Nephron (organoid): ENCODE measurements around the gene SIGLEC6.
"Not testable (repeated sequence)": the region's sequence is repeated elsewhere in the genome, so short reads cannot be mapped to it uniquely, and the experiment has no call there.

Experiments
- H3K27ac Mint-ChIP-seq, 3 experiments: 2 replicates each; pipeline ENCODE4 v1.8.0; 2020; ENCODE audit warnings: mixed read lengths in 3 of 3, mild to moderate bottlenecking in 2 of 3, moderate library complexity in 1 of 3
- H3K27me3 Mint-ChIP-seq: 2 replicates; pipeline ENCODE4 v1.8.0; 2021; ENCODE audit warnings: low read depth, mild to moderate bottlenecking, moderate library complexity, mixed read lengths
- H3K36me3 Mint-ChIP-seq: 2 replicates; pipeline ENCODE4 v1.8.0; 2020; ENCODE audit warnings: low read depth, mixed read lengths
- H3K4me1 Mint-ChIP-seq: 2 replicates; pipeline ENCODE4 v1.8.0; 2020; ENCODE audit warnings: mixed read lengths
- H3K4me3 Mint-ChIP-seq, 3 experiments: 2 replicates each; pipeline ENCODE4 v1.8.0; 2020; ENCODE audit warnings: mild to moderate bottlenecking in 3 of 3, mixed read lengths in 3 of 3, moderate library complexity in 2 of 3
- H3K9me3 Mint-ChIP-seq: 2 replicates; pipeline ENCODE4 v1.8.0; 2020; ENCODE audit warnings: mixed read lengths
- CTCF ChIP-seq, 3 experiments: fragments of 200-600 bp; sonication (generic); IDR thresholded peaks; one replicate each; pipeline ENCODE4 v1.5.0; 2021; ENCODE audit warnings: antibody characterized with exemption in 3 of 3; ENCODE audit not compliant: unreplicated experiment in 3 of 3

SIGLEC6 gene

GRCh38 chr19:51507640-51508058, 23.8 kb downstream of the SIGLEC6 start:
- Mint-ChIP-seq H3K4me1 (no peaks in the 10 kb centered on the region), H3K9me3 (peaks cover 7% of the 10 kb centered on the region)
- TF ChIP-seq CTCF (IDR thresholded peaks at IDR 0.05; ENCODE audit: unreplicated experiment in 3 of 3): no peak

GRCh38 chr19:51507192-51507591, 24.3 kb downstream of the SIGLEC6 start:
- Mint-ChIP-seq H3K27ac (no peak overlapping the region), H3K27me3 (peaks cover 6% of the 10 kb centered on the region), H3K36me3 (no peaks in the 10 kb centered on the region), H3K4me3 (no peak overlapping the region), H3K9me3 (peaks cover 8% of the 10 kb centered on the region), H3K4me1 (no peaks in the 10 kb centered on the region)
- no peak for TF ChIP-seq CTCF (IDR thresholded peaks at IDR 0.05; ENCODE audit: unreplicated experiment in 3 of 3)

More at GRCh38 chr19:51507640-51508058, 23.8 kb downstream of the SIGLEC6 start:
- H3K4me3 Mint-ChIP-seq: no peak overlapping the region
- H3K27me3 Mint-ChIP-seq: peaks cover 6% of the 10 kb centered on the region
- H3K27ac Mint-ChIP-seq: no peak overlapping the region
- no peaks in the 10 kb centered on the region for H3K36me3 Mint-ChIP-seq

GRCh38 chr19:51505904-51506303, 25.6 kb downstream of the SIGLEC6 start:
- Mint-ChIP-seq H3K4me3 (no peak overlapping the region), H3K9me3 (peaks cover 14% of the 10 kb centered on the region), H3K27me3 (peaks cover 6% of the 10 kb centered on the region), H3K27ac (no peak overlapping the region), H3K36me3 (no peaks in the 10 kb centered on the region), H3K4me1 (no peaks in the 10 kb centered on the region)
- no peak for TF ChIP-seq CTCF (IDR thresholded peaks at IDR 0.05; ENCODE audit: unreplicated experiment in 3 of 3)

GRCh38 chr19:51503896-51504295, 27.6 kb downstream of the SIGLEC6 start:
- H3K36me3 Mint-ChIP-seq: no peaks in the 10 kb centered on the region
- H3K9me3 Mint-ChIP-seq: peaks cover 11% of the 10 kb centered on the region
- no peak for TF ChIP-seq CTCF (IDR thresholded peaks at IDR 0.05; ENCODE audit: unreplicated experiment in 3 of 3)
- no peak overlapping the region for H3K4me3 Mint-ChIP-seq
- no peak overlapping the region for H3K27ac Mint-ChIP-seq
- peaks cover 3% of the 10 kb centered on the region for H3K27me3 Mint-ChIP-seq
- no peaks in the 10 kb centered on the region for H3K4me1 Mint-ChIP-seq

GRCh38 chr19:51503286-51503817, 28.1 kb downstream of the SIGLEC6 start:
- TF ChIP-seq CTCF (IDR thresholded peaks at IDR 0.05; ENCODE audit: unreplicated experiment in 3 of 3): no peak
- Mint-ChIP-seq H3K9me3 (peaks cover 16% of the 10 kb centered on the region), H3K36me3 (no peaks in the 10 kb centered on the region), H3K4me1 (no peaks in the 10 kb centered on the region), H3K27me3 (peaks cover 3% of the 10 kb centered on the region), H3K27ac (no peak overlapping the region), H3K4me3 (no peak overlapping the region)

- Mint-ChIP-seq H3K27me3 (peaks cover 3% of the 10 kb centered on the region), H3K4me3 (no peak within 1 kb of the TSS), H3K4me1 (no peaks in the 10 kb centered on the region), H3K27ac (no peak within 1 kb of the TSS), H3K9me3 (peaks cover 20% of the 10 kb centered on the region), H3K36me3 (no peaks in the 10 kb centered on the region)
- TF ChIP-seq CTCF (IDR thresholded peaks at IDR 0.05; ENCODE audit: unreplicated experiment in 3 of 3): no peak
Measured at GRCh38 chr19:51501594-51502263, 29.7 kb downstream of the SIGLEC6 start, which contains the start of gene SIGLEC12. Gene SIGLEC12 (minus strand): TSS chr19:51501800. CDS start chr19:51501733, 67 bp downstream.

GRCh38 chr19:51500931-51501330, 30.5 kb downstream of the SIGLEC6 start:
- H3K9me3 Mint-ChIP-seq: peaks cover 20% of the 10 kb centered on the region
- H3K36me3 Mint-ChIP-seq, H3K27ac Mint-ChIP-seq, H3K27me3 Mint-ChIP-seq, H3K4me1 Mint-ChIP-seq, H3K4me3 Mint-ChIP-seq: not testable (repeated sequence)
